ENCODE measurements around the gene GOLGA5.

GRCh38 chr14:92759679-92760523 lies 34.2 kb upstream of the GOLGA5 start:
- no peak for TF ChIP-seq REST (IDR thresholded peaks at IDR 0.05; ENCODE audit: borderline replicate concordance in 1 of 2, low read depth in 1 of 2, low read length in 2 of 2)
- TF ChIP-seq, protein P1, sequence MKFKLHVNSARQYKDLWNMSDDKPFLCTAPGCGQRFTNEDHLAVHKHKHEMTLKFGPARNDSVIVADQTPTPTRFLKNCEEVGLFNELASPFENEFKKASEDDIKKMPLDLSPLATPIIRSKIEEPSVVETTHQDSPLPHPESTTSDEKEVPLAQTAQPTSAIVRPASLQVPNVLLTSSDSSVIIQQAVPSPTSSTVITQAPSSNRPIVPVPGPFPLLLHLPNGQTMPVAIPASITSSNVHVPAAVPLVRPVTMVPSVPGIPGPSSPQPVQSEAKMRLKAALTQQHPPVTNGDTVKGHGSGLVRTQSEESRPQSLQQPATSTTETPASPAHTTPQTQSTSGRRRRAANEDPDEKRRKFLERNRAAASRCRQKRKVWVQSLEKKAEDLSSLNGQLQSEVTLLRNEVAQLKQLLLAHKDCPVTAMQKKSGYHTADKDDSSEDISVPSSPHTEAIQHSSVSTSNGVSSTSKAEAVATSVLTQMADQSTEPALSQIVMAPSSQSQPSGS (CRISPR knock-in tag; IDR thresholded peaks at IDR 0.05), result no peak
- TF ChIP-seq EZH2 (conservative IDR thresholded peaks at IDR 0.05; ENCODE audit: low read depth, low read length), result no peak
- no peak for TF ChIP-seq ZFP1 (CRISPR knock-in tag; IDR thresholded peaks at IDR 0.05)
- no peak for TF ChIP-seq MAF1 (CRISPR knock-in tag; IDR thresholded peaks at IDR 0.05; ENCODE audit: borderline replicate concordance)
- TF ChIP-seq, protein P2, sequence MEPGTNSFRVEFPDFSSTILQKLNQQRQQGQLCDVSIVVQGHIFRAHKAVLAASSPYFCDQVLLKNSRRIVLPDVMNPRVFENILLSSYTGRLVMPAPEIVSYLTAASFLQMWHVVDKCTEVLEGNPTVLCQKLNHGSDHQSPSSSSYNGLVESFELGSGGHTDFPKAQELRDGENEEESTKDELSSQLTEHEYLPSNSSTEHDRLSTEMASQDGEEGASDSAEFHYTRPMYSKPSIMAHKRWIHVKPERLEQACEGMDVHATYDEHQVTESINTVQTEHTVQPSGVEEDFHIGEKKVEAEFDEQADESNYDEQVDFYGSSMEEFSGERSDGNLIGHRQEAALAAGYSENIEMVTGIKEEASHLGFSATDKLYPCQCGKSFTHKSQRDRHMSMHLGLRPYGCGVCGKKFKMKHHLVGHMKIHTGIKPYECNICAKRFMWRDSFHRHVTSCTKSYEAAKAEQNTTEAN (CRISPR knock-in tag; conservative IDR thresholded peaks at IDR 0.05), result no peak
- TF ChIP-seq ZMYM3 (CRISPR knock-in tag; IDR thresholded peaks at IDR 0.05), result no peak
- TF ChIP-seq, protein P3, sequence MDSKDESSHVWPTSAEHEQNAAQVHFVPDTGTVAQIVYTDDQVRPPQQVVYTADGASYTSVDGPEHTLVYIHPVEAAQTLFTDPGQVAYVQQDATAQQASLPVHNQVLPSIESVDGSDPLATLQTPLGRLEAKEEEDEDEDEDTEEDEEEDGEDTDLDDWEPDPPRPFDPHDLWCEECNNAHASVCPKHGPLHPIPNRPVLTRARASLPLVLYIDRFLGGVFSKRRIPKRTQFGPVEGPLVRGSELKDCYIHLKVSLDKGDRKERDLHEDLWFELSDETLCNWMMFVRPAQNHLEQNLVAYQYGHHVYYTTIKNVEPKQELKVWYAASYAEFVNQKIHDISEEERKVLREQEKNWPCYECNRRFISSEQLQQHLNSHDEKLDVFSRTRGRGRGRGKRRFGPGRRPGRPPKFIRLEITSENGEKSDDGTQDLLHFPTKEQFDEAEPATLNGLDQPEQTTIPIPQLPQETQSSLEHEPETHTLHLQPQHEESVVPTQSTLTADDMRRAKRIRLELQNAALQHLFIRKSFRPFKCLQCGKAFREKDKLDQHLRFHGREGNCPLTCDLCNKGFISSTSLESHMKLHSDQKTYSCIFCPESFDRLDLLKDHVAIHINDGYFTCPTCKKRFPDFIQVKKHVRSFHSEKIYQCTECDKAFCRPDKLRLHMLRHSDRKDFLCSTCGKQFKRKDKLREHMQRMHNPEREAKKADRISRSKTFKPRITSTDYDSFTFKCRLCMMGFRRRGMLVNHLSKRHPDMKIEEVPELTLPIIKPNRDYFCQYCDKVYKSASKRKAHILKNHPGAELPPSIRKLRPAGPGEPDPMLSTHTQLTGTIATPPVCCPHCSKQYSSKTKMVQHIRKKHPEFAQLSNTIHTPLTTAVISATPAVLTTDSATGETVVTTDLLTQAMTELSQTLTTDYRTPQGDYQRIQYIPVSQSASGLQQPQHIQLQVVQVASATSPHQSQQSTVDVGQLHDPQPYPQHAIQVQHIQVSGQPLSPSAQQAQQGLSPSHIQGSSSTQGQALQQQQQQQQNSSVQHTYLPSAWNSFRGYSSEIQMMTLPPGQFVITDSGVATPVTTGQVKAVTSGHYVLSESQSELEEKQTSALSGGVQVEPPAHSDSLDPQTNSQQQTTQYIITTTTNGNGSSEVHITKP (CRISPR knock-in tag; IDR thresholded peaks at IDR 0.05; ENCODE audit: low read depth), result no peak
- TF ChIP-seq, protein P4, sequence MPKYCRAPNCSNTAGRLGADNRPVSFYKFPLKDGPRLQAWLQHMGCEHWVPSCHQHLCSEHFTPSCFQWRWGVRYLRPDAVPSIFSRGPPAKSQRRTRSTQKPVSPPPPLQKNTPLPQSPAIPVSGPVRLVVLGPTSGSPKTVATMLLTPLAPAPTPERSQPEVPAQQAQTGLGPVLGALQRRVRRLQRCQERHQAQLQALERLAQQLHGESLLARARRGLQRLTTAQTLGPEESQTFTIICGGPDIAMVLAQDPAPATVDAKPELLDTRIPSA (CRISPR knock-in tag; IDR thresholded peaks at IDR 0.05; ENCODE audit: borderline replicate concordance), result no peak

Measured in HepG2 (cell line).